GM11168 (cell line): ENCODE data around the gene ELL.
"Not testable (repeated sequence)": the region's sequence is repeated elsewhere in the genome, so short reads cannot be mapped to it uniquely, and the experiment has no call there.

Experiments
- in situ Hi-C: fragments of 300-500 bp; cut with MboI; formaldehyde crosslinking; loops from one replicate; pipeline ENCODE4 v1.12.0; 2022; ENCODE audit warnings: low sequenced_read_pairs; ENCODE audit not compliant: unreplicated experiment

Gene ELL

DNA sequence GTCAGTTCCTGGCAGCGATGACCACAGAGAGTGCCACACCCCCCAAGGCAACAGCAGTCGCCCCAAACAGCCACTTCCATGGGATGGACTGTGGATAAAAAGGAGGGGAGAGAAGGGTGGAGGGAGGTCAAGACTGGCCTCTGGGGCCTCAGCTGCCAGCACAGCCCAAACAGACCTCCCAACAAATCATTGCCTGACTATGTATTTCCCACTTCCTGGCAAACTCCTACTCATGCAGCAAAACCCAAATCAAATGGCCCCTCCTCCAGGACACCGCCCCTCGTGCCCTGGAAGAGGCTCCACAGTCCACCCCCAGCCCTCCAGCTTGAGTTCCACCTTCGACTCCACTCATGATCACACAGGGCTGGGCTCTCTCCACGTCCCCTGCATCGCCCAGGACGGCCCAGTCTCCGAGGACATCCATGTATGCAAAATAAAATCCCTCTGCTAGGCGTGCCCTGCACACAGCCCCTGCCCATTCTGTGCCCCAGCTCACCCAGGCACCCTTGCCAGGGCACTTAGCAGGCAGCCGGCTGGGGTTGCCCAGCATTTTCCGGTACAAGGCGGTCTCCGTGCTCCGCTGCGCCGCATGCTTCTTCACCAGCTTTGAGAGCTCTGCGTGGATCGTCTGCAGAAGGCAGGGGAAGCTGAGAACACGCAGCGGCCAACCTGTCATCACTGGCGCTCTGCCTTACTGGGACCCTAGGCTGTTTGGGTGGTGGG is 10.5 kb upstream of the ELL start:
- in situ Hi-C loops = no loop called here

DNA sequence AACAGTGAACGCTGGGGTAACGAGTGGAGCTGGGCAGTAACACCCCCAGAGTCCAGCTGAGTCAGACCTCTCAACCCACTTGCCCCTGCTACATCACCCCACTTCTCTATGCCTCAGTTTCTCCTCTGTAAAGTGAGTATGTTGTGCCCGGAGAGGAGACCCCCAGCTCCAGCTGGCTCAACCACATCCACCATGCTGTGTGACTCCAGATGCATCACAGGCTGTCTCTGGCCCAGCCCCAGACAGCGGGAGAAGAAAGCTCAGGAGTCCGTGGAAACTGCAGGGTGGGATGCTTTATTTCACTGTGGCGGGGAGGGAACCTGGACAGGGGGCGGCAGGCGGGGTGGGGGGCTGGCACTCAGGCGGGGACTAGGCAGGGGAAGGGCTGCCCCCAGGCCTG is 9.6 kb upstream of the ELL start:
- in situ Hi-C loops = no loop called here

- in situ Hi-C loops = no loop called here
Measured at GRCh38 chr19:18529782-18530181, 7.9 kb upstream of the ELL start.

DNA sequence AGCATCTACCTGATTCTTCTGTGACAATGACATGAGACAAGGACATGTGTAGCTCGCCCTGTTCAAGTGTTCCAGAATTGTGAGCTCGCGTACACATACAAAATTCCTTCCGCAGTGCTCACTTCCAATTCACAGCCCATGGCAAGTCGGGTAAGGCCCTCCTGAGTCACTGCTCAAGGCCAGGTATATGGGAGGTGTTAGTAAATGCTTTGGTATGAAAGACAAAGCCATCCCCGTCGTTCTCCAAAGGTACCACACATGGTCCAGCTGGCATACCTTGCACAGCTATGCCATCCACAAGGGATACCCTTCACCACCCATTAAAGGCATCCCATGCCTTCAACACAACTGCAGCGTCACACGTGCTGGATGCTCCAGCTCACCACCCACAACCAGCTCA is 4.4 kb upstream of the ELL start:
- in situ Hi-C loops = no loop called here

- in situ Hi-C loops = no loop called here
Measured at GRCh38 chr19:18523841-18524240, 2.0 kb upstream of the ELL start.

GRCh38 chr19:18522862-18523440 is 1.1 kb upstream of the ELL start:
- in situ Hi-C loops = not testable (repeated sequence)

GRCh38 chr19:18522124-18522861 is 423 bp upstream of the ELL start:
- in situ Hi-C loops = no loop called here

DNA sequence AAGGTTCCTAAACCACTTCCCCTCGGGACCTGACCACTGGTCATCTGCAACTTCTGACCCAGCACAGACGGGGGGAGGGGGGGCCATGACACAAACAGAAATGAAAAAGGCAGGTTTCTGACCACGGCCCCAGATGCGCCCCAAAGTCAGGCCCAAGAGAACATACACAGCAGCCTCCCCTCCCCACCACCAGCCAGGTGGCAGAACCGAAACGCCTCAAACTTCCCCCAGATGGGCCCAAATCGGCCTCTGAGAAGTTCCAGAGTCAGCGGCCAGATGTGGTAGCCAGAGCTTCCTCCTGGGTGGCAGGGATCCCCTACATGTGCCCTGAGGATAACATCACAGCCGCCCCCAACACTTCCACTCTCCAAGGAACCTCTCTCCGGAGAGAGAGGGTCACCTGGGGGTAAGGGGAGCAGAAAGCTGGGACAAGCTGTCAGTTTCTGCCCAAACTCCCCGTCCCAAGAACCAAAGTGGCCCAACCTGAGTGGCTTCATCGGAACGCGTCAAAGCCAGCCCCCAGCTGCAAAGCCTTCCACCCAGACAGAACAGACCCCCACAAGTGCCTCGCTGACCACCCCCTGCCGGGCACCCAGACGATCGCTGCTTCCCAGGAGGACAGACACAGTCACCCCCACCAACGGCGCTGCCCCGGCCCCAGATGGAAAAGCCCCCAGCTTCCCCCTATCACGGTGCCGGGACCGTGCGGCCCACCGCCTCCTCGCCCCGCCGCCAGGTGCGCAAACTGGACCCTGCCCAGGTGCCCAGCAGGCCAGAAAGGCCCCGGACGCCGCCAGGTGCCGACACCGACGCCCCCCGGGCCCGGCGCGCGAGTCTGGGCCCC is 800 bp downstream of the ELL start:
- in situ Hi-C loops = no loop called here

- in situ Hi-C loops = no loop called here
Measured at GRCh38 chr19:18519962-18520847, 1.7 kb downstream of the ELL start.

DNA sequence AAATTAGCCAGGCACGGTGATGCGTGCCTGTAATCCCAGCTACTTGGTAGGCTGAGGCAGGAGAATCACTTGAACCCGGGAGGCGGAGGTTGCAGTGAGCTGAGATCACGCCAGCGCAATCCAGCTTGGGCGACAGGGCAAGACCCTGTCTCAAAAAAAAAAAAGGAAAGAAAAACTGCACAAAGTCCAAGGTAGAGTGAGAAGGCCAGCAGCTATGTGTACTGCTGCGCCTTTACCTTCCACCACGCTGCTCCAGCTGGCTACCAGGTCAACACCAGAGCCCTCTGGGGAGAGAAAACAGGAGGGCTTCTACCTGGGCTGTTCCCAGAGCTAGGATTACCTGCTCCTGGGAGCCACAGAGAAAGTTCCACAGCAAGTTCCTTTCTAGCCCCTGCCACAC is 3.2 kb downstream of the ELL start:
- in situ Hi-C loops = no loop called here

- in situ Hi-C loops = no loop called here
Measured at GRCh38 chr19:18517606-18518005, 4.3 kb downstream of the ELL start.

DNA sequence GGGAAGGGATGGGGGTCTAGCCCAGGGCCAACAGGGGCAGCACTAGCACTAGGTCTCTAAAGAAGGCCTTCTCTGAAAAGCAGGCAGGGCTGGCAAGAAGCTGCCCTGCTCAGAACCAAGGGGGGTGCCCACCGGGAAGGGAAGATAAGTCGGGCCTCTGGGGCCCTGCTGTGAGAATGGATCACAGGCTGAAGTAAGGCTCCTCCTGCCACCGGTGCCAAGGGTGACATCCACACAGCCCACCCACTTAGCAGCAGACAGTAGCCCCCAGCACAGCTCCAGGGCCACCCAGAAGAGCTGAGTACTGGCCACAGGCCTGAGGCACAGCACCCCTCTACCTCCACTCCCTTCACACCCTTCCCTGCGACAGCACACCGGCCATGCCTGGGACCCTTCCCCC is 5.9 kb downstream of the ELL start:
- in situ Hi-C loops = no loop called here

- in situ Hi-C loops = no loop called here
Measured at GRCh38 chr19:18514800-18515682, 6.8 kb downstream of the ELL start.

GRCh38 chr19:18513868-18514267 is 8.0 kb downstream of the ELL start:
- in situ Hi-C loops = no loop called here

- in situ Hi-C loops = no loop called here
Measured at GRCh38 chr19:18510216-18510615, 11.7 kb downstream of the ELL start.

DNA sequence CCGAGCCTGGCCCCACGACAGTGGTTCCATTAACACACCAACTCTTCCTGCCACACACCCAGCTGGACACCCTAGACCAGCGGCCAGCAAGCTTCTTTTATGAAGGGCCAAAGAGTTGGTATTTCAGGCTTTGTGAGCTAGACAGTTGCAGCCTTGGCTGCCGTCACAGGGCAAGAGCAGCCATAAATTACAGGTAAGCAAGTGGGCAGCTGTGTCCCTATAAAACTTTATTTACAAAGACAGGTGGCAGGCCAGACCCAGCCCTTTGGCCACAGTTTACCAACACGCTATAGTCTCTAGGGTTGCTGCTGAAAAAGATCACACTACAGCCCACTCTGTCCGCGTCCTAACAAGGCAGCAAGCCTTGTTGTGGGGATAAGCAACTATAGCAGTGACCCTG is 13.3 kb downstream of the ELL start:
- in situ Hi-C loops = no loop called here

GRCh38 chr19:18507727-18508440 is 14.0 kb downstream of the ELL start:
- in situ Hi-C loops = no loop called here

DNA sequence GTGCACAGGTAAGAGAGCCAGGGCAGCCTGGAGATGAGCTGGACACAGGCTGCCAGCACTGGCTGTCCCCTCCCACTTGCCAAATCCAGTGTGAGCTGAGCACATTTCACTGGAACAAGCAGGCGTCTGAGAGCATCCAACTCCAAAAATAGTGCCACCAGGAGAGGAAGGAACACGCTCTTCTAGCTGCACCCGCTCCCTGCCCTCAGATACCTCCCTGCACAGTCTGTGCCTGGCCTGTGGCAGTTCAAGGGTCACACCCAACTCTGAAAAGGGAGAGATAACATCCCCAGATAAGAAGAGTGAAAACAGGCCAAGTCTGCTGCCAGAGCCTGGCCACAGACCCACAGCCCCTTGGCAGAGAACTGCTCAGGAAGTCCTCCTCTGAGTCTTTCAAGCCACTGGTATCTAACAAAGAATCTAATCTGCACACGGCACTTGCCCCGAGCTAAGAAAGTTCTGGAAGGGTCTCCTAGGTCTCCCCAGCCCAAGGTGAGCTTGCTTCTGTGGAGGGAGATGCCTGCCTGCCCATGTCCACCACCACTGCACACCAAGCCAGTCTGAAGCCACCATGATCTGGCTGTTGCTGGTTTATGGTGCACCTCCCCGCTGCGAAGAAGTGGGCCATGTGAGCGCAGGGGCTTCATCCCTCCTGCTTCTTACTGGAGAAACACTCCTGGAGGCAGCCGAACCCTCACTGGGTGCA is 14.7 kb downstream of the ELL start:
- in situ Hi-C loops = no loop called here
